CD4-positive, alpha-beta memory T cell (primary cell): ENCODE measurements around the gene PI4KA. TPM values are rescaled to one million over a fixed set of nuclear protein-coding genes. Genes with fewer than 3 reads are reported as not detected.
A peak's percentile ranks its signal among the peaks of the same experiment; 100 is the strongest.
"Not testable (repeated sequence)": the region's sequence is repeated elsewhere in the genome, so short reads cannot be mapped to it uniquely, and the experiment has no call there.

Experiments
- CTCF ChIA-PET: fragments of 350-600 bp; sonication (Branson Sonifier 250); formaldehyde crosslinking; loops from one replicate; lab custom pipeline; 2021; ENCODE audit warnings: inconsistent platforms; ENCODE audit not compliant: partially characterized antibody; lab: Charles Lee
- POLR2A ChIA-PET: fragments of 350-600 bp; sonication (Branson Sonifier 250); formaldehyde crosslinking; loops from one replicate; lab custom pipeline; 2021; ENCODE audit not compliant: partially characterized antibody; lab: Charles Lee
- DNase-seq, 5 donors: peaks; one replicate each; pipeline versions ENCODE4 v3.0.0 to v3.0.0-alpha.2; 2020 to 2022; ENCODE audit warnings: mixed read lengths in 1 of 5
- H3K27ac ChIP-seq: one replicate; pipeline ENCODE4 v1.7.0; 2013; ENCODE audit warnings: low read depth, low read length
- H3K27me3 ChIP-seq: 2 replicates; pipeline ENCODE4 v1.7.0; 2013; ENCODE audit warnings: mild to moderate bottlenecking, low read length, moderate library complexity; ENCODE audit not compliant: insufficient read depth
- H3K36me3 ChIP-seq: 2 replicates; pipeline ENCODE4 v1.7.0; 2013; ENCODE audit warnings: mild to moderate bottlenecking, low read length, moderate library complexity; ENCODE audit not compliant: insufficient read depth
- H3K4me1 ChIP-seq: 2 replicates; pipeline ENCODE4 v1.7.0; 2013; ENCODE audit warnings: mild to moderate bottlenecking, low read length, moderate library complexity; ENCODE audit not compliant: insufficient read depth
- H3K4me3 ChIP-seq, 2 donors: one replicate each; pipeline ENCODE4 v1.7.0; 2013; ENCODE audit warnings: low read length in 2 of 2, mild to moderate bottlenecking in 1 of 2
- H3K9me3 ChIP-seq, 2 donors: one replicate each; pipeline ENCODE4 v1.7.0; 2013; ENCODE audit warnings: low read length in 2 of 2, control low read depth in 1 of 2; ENCODE audit not compliant: control insufficient read depth in 1 of 2
- H3K27ac Mint-ChIP-seq, 7 donors: one replicate each; pipeline ENCODE4 v1.8.0; 2020 to 2021; ENCODE audit warnings: mixed read lengths in 7 of 7, mild to moderate bottlenecking in 6 of 7, inconsistent platforms in 3 of 7, moderate library complexity in 3 of 7
- H3K27me3 Mint-ChIP-seq, 2 donors: one replicate each; pipeline ENCODE4 v1.8.0; 2020 to 2021; ENCODE audit warnings: mixed read lengths in 2 of 2
- H3K36me3 Mint-ChIP-seq, 2 donors: one replicate each; pipeline ENCODE4 v1.8.0; 2020 to 2021; ENCODE audit warnings: mixed read lengths in 2 of 2, inconsistent platforms in 1 of 2, mild to moderate bottlenecking in 1 of 2
- H3K4me1 Mint-ChIP-seq, 4 donors: one replicate each; pipeline ENCODE4 v1.8.0; 2020 to 2021; ENCODE audit warnings: mixed read lengths in 4 of 4, mild to moderate bottlenecking in 1 of 4
- H3K4me3 Mint-ChIP-seq, 8 donors: one replicate each; pipeline ENCODE4 v1.8.0; 2020 to 2021; ENCODE audit warnings: mixed read lengths in 8 of 8, mild to moderate bottlenecking in 7 of 8, moderate library complexity in 6 of 8, inconsistent platforms in 3 of 8
- H3K9me3 Mint-ChIP-seq, 8 donors: one replicate each; pipeline ENCODE4 v1.8.0; 2020 to 2021; ENCODE audit warnings: mixed read lengths in 8 of 8, mild to moderate bottlenecking in 5 of 8, inconsistent platforms in 3 of 8, moderate library complexity in 1 of 8
- intact Hi-C: fragments of 100-400 bp; cut with micrococcal nuclease; formaldehyde crosslinking; loops from one replicate; pipeline ENCODE4 v1.15.1; 2023
- polyA plus RNA-seq, 2 donors: library from polyadenylated mRNA; unstranded; fragments of 300-500 nt; fragmentation: Illumina TruSeq; gene quantifications; one replicate each; pipeline ENCODE4 v1.2.3, GENCODE V29; 2021
- total RNA-seq, 2 experiments: library from RNA; stranded (reverse); gene quantifications; one replicate each; pipeline ENCODE4 v1.2.3, GENCODE V29; 2021

Gene PI4KA
- total and polyA plus RNA-seq, 4 experiments from 2014 or later: 31.5 to 145 (median 110) TPM

- Mint-ChIP-seq H3K36me3 (peaks cover 55 to 71% of the 10 kb centered on the region in 2 donors), H3K9me3 (no peaks in the 10 kb centered on the region), H3K27ac (no peak overlapping the region), H3K27me3 (no peaks in the 10 kb centered on the region), H3K4me3 (no peak overlapping the region), H3K4me1 (no peaks in the 10 kb centered on the region)
- Histone ChIP-seq H3K4me3 (no peak overlapping the region), H3K4me1 (no peaks in the 10 kb centered on the region), H3K9me3 (no peaks in the 10 kb centered on the region), H3K27ac (no peak overlapping the region), H3K27me3 (no peaks in the 10 kb centered on the region), H3K36me3 (peaks cover 43% of the 10 kb centered on the region)
- intact Hi-C loops: no loop called here
- no peak for DNase-seq
- ChIA-PET CTCF (interaction anchor here (1.3 kb wide), 1 partner anchor 22 kb away, joined by 3 read pairs; no protein-coding TSS in a partner anchor), POLR2A (no interaction called here)
Measured at GRCh38 chr22:20823264-20823663, 35.3 kb downstream of the PI4KA start.

GRCh38 chr22:20822240-20822639, 36.4 kb downstream of the PI4KA start:
- POLR2A ChIA-PET: no interaction called here
- H3K27me3 Mint-ChIP-seq: no peaks in the 10 kb centered on the region

GRCh38 chr22:20821717-20822239, 36.8 kb downstream of the PI4KA start:
- H3K27ac Mint-ChIP-seq, H3K4me1 ChIP-seq, H3K27ac ChIP-seq, H3K4me1 Mint-ChIP-seq, H3K4me3 ChIP-seq, H3K27me3 Mint-ChIP-seq, DNase-seq, H3K27me3 ChIP-seq, H3K4me3 Mint-ChIP-seq, H3K9me3 ChIP-seq, intact Hi-C loops, H3K9me3 Mint-ChIP-seq, POLR2A ChIA-PET: not testable (repeated sequence)
- H3K36me3 Mint-ChIP-seq: peaks cover 52 to 69% of the 10 kb centered on the region in 2 donors
- CTCF ChIA-PET: interaction anchor here (0.7 to 1.0 kb wide), 2 partner anchors 22 to 38 kb away, joined by 3 read pairs; no protein-coding TSS in a partner anchor
- peaks cover 50% of the 10 kb centered on the region for H3K36me3 ChIP-seq

More at GRCh38 chr22:20822240-20822639, 36.4 kb downstream of the PI4KA start:
- peak overlapping the region in 3 of 7 donors; percentile 23 to 59 (median 25) for H3K27ac Mint-ChIP-seq
- H3K36me3 ChIP-seq: peaks cover 45% of the 10 kb centered on the region
- intact Hi-C loops: no loop called here
- no peaks in the 10 kb centered on the region for H3K9me3 Mint-ChIP-seq
- no peaks in the 10 kb centered on the region for H3K27me3 ChIP-seq
- H3K4me1 ChIP-seq: no peaks in the 10 kb centered on the region
- no peaks in the 10 kb centered on the region for H3K4me1 Mint-ChIP-seq
- no peaks in the 10 kb centered on the region for H3K9me3 ChIP-seq
- no peak overlapping the region for H3K27ac ChIP-seq
- no peak for DNase-seq
- no peak overlapping the region for H3K4me3 Mint-ChIP-seq
- CTCF ChIA-PET: interaction anchor here (0.7 to 1.0 kb wide), 2 partner anchors 22 to 38 kb away, joined by 3 read pairs; no protein-coding TSS in a partner anchor
- H3K4me3 ChIP-seq: no peak overlapping the region
- H3K36me3 Mint-ChIP-seq: peaks cover 52 to 69% of the 10 kb centered on the region in 2 donors

- no peak for DNase-seq
- Mint-ChIP-seq H3K27ac (no peak overlapping the region), H3K4me1 (no peaks in the 10 kb centered on the region), H3K9me3 (no peaks in the 10 kb centered on the region), H3K4me3 (no peak overlapping the region), H3K36me3 (peaks cover 52 to 65% of the 10 kb centered on the region in 2 donors), H3K27me3 (no peaks in the 10 kb centered on the region)
- Histone ChIP-seq H3K4me3 (no peak overlapping the region), H3K9me3 (no peaks in the 10 kb centered on the region), H3K36me3 (peaks cover 51% of the 10 kb centered on the region), H3K27me3 (no peaks in the 10 kb centered on the region), H3K4me1 (no peaks in the 10 kb centered on the region), H3K27ac (no peak overlapping the region)
- intact Hi-C loops: no loop called here
- POLR2A ChIA-PET: no interaction called here
- CTCF ChIA-PET: no interaction called here
Measured at GRCh38 chr22:20819471-20819870, 39.1 kb downstream of the PI4KA start.

- intact Hi-C loops: no loop called here
Measured at GRCh38 chr22:20818471-20818870, 40.1 kb downstream of the PI4KA start.

GRCh38 chr22:20816559-20816958, 42.1 kb downstream of the PI4KA start:
- H3K27ac ChIP-seq: no peak overlapping the region
- DNase-seq: no peak
- Mint-ChIP-seq H3K27me3 (no peaks in the 10 kb centered on the region), H3K27ac (peak overlapping the region in 1 of 7 donors; percentile 53), H3K36me3 (peaks cover 56 to 73% of the 10 kb centered on the region in 2 donors), H3K4me1 (no peaks in the 10 kb centered on the region), H3K4me3 (no peak overlapping the region), H3K9me3 (no peaks in the 10 kb centered on the region)
- H3K4me1 ChIP-seq: no peaks in the 10 kb centered on the region
- no peaks in the 10 kb centered on the region for H3K9me3 ChIP-seq
- no peaks in the 10 kb centered on the region for H3K27me3 ChIP-seq
- POLR2A ChIA-PET: interaction anchor here (0.6 kb wide), 1 partner anchor 20 kb away, joined by 5 read pairs; no protein-coding TSS in a partner anchor
- intact Hi-C loops: no loop called here
- no peak overlapping the region for H3K4me3 ChIP-seq
- CTCF ChIA-PET: interaction anchor here (1.2 kb wide), 1 partner anchor 32 kb away, joined by 4 read pairs; no protein-coding TSS in a partner anchor
- peaks cover 43% of the 10 kb centered on the region for H3K36me3 ChIP-seq

More at GRCh38 chr22:20818471-20818870, 40.1 kb downstream of the PI4KA start:
- no peak overlapping the region for H3K4me3 ChIP-seq
- ChIA-PET CTCF (no interaction called here), POLR2A (no interaction called here)
- H3K27ac ChIP-seq: no peak overlapping the region
- H3K36me3 ChIP-seq: peaks cover 49% of the 10 kb centered on the region
- Mint-ChIP-seq H3K4me1 (no peaks in the 10 kb centered on the region), H3K9me3 (no peaks in the 10 kb centered on the region), H3K27ac (peak overlapping the region in 1 of 7 donors; percentile 39), H3K36me3 (peaks cover 50 to 67% of the 10 kb centered on the region in 2 donors), H3K27me3 (no peaks in the 10 kb centered on the region), H3K4me3 (no peak overlapping the region)
- H3K4me1 ChIP-seq: no peaks in the 10 kb centered on the region
- no peaks in the 10 kb centered on the region for H3K9me3 ChIP-seq
- no peaks in the 10 kb centered on the region for H3K27me3 ChIP-seq
- no peak for DNase-seq

- Mint-ChIP-seq H3K27me3 (no peaks in the 10 kb centered on the region), H3K4me3 (no peak overlapping the region), H3K36me3 (peaks cover 62 to 79% of the 10 kb centered on the region in 2 donors), H3K9me3 (no peaks in the 10 kb centered on the region), H3K4me1 (peaks cover 0 to 2% (median 0%) of the 10 kb centered on the region in 4 donors), H3K27ac (peak overlapping the region in 4 of 7 donors; percentile 0 to 77 (median 8))
- no peaks in the 10 kb centered on the region for H3K27me3 ChIP-seq
- POLR2A ChIA-PET: no interaction called here
- H3K4me1 ChIP-seq: no peaks in the 10 kb centered on the region
- CTCF ChIA-PET: interaction anchor here (0.7 kb wide), 1 partner anchor 14 kb away, joined by 3 read pairs; no protein-coding TSS in a partner anchor
- intact Hi-C loops: no loop called here
- H3K27ac ChIP-seq: no peak overlapping the region
- no peak for DNase-seq
- H3K9me3 ChIP-seq: no peaks in the 10 kb centered on the region
- H3K36me3 ChIP-seq: peaks cover 48% of the 10 kb centered on the region
- H3K4me3 ChIP-seq: no peak overlapping the region
Measured at GRCh38 chr22:20815477-20816050, 43.0 kb downstream of the PI4KA start.
